EH (cell line): ENCODE results near the gene ACVRL1.
A peak's percentile ranks its signal among the peaks of the same experiment; 100 is the strongest.

Experiments
- DNase-seq: peaks from one replicate; pipeline ENCODE4 v3.0.0-alpha.2; 2015; ENCODE audit warnings: low read depth

Gene ACVRL1

GRCh38 chr12:51917041-51917590 is 9.8 kb downstream of the ACVRL1 start:
- DNase-seq: no peak

GRCh38 chr12:51917746-51918453 is 10.6 kb downstream of the ACVRL1 start:
- no peak for DNase-seq

GRCh38 chr12:51920046-51920445 is 12.7 kb downstream of the ACVRL1 start:
- no peak for DNase-seq

GRCh38 chr12:51921017-51921725 is 13.9 kb downstream of the ACVRL1 start:
- no peak for DNase-seq

GRCh38 chr12:51922146-51922545 is 14.8 kb downstream of the ACVRL1 start:
- no peak for DNase-seq

- peak; percentile 84 for DNase-seq
Observed at GRCh38 chr12:51922762-51923505, 15.6 kb downstream of the ACVRL1 start.

GRCh38 chr12:51923506-51924365 is 16.4 kb downstream of the ACVRL1 start:
- peak; percentile 40 for DNase-seq

- DNase-seq: no peak
Observed at GRCh38 chr12:51924551-51925319, 17.4 kb downstream of the ACVRL1 start.

GRCh38 chr12:51925346-51926063 is 18.2 kb downstream of the ACVRL1 start:
- no peak for DNase-seq

- DNase-seq: no peak
Observed at GRCh38 chr12:51926064-51926632, 18.8 kb downstream of the ACVRL1 start.

GRCh38 chr12:51926718-51927117 is 19.4 kb downstream of the ACVRL1 start:
- no peak for DNase-seq

GRCh38 chr12:51932218-51933076 is 25.1 kb downstream of the ACVRL1 start:
- DNase-seq: no peak

GRCh38 chr12:51934080-51934479 is 26.8 kb downstream of the ACVRL1 start:
- no peak for DNase-seq

- peak; percentile 9 for DNase-seq
Observed at GRCh38 chr12:51937926-51938325, 30.6 kb downstream of the ACVRL1 start.

- DNase-seq: no peak
Observed at GRCh38 chr12:51938726-51939125, 31.4 kb downstream of the ACVRL1 start.

GRCh38 chr12:51941011-51941581 is 33.8 kb downstream of the ACVRL1 start:
- peak; percentile 46 for DNase-seq

GRCh38 chr12:51941604-51942003 is 34.3 kb downstream of the ACVRL1 start:
- DNase-seq: no peak

- no peak for DNase-seq
Observed at GRCh38 chr12:51942056-51942455, 34.8 kb downstream of the ACVRL1 start.
